ENCODE data around the gene SNAPC4. TPM values are rescaled to one million over a fixed set of nuclear protein-coding genes. Genes with fewer than 3 reads are reported as not detected.

The SNAPC4 gene
- total and polyA plus RNA-seq, 2 of the 8 experiments (the other 6 are each of a cell fraction or from before 2014, with no cell fraction given), result 6.9 to 18.1 TPM

DNA sequence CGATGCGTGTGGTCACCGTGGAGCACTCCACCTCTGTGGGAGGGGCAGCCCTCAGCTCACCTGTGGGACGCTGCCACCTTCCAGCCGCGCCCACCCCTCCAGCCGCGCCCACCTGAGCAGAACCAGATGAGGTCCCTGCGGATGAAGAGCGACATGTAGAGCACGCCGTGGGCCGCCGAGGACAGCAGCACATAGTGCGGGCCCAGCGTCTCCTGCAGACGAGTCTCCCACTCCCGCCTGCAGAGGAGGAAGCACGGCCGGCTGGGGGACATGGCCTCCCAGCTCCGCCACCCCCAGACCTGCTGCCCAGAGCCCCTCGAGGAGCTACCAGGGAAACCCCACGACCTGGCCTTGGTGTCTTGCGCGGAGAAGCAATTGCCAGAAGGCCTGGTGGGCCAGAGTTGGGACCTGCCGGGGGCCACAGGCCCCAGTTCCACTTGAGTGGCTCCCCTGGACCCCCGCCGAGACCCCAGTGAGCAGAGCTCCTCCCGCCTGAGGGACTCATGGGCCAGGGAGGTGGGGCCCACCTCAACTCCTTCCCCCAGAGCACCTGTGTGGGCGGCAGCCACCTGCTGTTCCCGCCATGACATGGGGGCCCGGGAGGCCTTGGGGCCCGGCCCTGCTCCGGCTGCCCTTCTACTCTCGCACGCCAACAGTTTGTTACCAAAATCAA is 33.2 kb upstream of the SNAPC4 start (continued):
- TF ChIP-seq, protein P1, sequence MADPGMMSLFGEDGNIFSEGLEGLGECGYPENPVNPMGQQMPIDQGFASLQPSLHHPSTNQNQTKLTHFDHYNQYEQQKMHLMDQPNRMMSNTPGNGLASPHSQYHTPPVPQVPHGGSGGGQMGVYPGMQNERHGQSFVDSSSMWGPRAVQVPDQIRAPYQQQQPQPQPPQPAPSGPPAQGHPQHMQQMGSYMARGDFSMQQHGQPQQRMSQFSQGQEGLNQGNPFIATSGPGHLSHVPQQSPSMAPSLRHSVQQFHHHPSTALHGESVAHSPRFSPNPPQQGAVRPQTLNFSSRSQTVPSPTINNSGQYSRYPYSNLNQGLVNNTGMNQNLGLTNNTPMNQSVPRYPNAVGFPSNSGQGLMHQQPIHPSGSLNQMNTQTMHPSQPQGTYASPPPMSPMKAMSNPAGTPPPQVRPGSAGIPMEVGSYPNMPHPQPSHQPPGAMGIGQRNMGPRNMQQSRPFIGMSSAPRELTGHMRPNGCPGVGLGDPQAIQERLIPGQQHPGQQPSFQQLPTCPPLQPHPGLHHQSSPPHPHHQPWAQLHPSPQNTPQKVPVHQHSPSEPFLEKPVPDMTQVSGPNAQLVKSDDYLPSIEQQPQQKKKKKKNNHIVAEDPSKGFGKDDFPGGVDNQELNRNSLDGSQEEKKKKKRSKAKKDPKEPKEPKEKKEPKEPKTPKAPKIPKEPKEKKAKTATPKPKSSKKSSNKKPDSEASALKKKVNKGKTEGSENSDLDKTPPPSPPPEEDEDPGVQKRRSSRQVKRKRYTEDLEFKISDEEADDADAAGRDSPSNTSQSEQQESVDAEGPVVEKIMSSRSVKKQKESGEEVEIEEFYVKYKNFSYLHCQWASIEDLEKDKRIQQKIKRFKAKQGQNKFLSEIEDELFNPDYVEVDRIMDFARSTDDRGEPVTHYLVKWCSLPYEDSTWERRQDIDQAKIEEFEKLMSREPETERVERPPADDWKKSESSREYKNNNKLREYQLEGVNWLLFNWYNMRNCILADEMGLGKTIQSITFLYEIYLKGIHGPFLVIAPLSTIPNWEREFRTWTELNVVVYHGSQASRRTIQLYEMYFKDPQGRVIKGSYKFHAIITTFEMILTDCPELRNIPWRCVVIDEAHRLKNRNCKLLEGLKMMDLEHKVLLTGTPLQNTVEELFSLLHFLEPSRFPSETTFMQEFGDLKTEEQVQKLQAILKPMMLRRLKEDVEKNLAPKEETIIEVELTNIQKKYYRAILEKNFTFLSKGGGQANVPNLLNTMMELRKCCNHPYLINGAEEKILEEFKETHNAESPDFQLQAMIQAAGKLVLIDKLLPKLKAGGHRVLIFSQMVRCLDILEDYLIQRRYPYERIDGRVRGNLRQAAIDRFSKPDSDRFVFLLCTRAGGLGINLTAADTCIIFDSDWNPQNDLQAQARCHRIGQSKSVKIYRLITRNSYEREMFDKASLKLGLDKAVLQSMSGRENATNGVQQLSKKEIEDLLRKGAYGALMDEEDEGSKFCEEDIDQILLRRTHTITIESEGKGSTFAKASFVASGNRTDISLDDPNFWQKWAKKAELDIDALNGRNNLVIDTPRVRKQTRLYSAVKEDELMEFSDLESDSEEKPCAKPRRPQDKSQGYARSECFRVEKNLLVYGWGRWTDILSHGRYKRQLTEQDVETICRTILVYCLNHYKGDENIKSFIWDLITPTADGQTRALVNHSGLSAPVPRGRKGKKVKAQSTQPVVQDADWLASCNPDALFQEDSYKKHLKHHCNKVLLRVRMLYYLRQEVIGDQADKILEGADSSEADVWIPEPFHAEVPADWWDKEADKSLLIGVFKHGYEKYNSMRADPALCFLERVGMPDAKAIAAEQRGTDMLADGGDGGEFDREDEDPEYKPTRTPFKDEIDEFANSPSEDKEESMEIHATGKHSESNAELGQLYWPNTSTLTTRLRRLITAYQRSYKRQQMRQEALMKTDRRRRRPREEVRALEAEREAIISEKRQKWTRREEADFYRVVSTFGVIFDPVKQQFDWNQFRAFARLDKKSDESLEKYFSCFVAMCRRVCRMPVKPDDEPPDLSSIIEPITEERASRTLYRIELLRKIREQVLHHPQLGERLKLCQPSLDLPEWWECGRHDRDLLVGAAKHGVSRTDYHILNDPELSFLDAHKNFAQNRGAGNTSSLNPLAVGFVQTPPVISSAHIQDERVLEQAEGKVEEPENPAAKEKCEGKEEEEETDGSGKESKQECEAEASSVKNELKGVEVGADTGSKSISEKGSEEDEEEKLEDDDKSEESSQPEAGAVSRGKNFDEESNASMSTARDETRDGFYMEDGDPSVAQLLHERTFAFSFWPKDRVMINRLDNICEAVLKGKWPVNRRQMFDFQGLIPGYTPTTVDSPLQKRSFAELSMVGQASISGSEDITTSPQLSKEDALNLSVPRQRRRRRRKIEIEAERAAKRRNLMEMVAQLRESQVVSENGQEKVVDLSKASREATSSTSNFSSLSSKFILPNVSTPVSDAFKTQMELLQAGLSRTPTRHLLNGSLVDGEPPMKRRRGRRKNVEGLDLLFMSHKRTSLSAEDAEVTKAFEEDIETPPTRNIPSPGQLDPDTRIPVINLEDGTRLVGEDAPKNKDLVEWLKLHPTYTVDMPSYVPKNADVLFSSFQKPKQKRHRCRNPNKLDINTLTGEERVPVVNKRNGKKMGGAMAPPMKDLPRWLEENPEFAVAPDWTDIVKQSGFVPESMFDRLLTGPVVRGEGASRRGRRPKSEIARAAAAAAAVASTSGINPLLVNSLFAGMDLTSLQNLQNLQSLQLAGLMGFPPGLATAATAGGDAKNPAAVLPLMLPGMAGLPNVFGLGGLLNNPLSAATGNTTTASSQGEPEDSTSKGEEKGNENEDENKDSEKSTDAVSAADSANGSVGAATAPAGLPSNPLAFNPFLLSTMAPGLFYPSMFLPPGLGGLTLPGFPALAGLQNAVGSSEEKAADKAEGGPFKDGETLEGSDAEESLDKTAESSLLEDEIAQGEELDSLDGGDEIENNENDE (IDR thresholded peaks at IDR 0.05; ENCODE audit: insufficient replicate concordance, low read length), result no peak
- TF ChIP-seq YY1 (IDR thresholded peaks at IDR 0.05; ENCODE audit: low read depth, low read length) (no peak), GABPA (IDR thresholded peaks at IDR 0.05; ENCODE audit: borderline replicate concordance, insufficient read depth, low read length) (no peak), CHD2 (IDR thresholded peaks at IDR 0.05; ENCODE audit: low read length) (no peak), ATF2 (IDR thresholded peaks at IDR 0.05; ENCODE audit: low read length) (no peak), TBP (IDR thresholded peaks at IDR 0.05; ENCODE audit: low read depth, low read length) (no peak), SIX5 (IDR thresholded peaks at IDR 0.05; ENCODE audit: low read depth, low read length) (no peak), KDM1A (IDR thresholded peaks at IDR 0.05; ENCODE audit: borderline replicate concordance, low read length) (no peak)
- TF ChIP-seq, protein P2, sequence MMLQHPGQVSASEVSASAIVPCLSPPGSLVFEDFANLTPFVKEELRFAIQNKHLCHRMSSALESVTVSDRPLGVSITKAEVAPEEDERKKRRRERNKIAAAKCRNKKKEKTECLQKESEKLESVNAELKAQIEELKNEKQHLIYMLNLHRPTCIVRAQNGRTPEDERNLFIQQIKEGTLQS (IDR thresholded peaks at IDR 0.05; ENCODE audit: insufficient read depth, low read depth, low read length), result no peak
